Coronary artery (tissue), 2 donors: ENCODE measurements around the gene GRSF1.

ENCODE experiments used
- DNase-seq: peaks from one replicate; pipeline ENCODE4 v3.0.0-alpha.2; 2017; ENCODE audit warnings: low spot score
- H3K27ac ChIP-seq, 2 donors: fragments of 200-600 bp; sonication (generic); one replicate each; pipeline ENCODE4 v1.5.1; 2016 to 2019
- H3K4me3 ChIP-seq: fragments of 200-600 bp; sonication (generic); 2 replicates; pipeline ENCODE4 v1.5.1; 2016; ENCODE audit warnings: mild to moderate bottlenecking, moderate library complexity
- TF ChIP-seq, protein P1 (sequence below): fragments of 200-600 bp; sonication (generic); IDR thresholded peaks from one replicate; pipeline ENCODE4 v1.5.1; 2019; ENCODE audit warnings: antibody characterized with exemption

The GRSF1 gene

DNA sequence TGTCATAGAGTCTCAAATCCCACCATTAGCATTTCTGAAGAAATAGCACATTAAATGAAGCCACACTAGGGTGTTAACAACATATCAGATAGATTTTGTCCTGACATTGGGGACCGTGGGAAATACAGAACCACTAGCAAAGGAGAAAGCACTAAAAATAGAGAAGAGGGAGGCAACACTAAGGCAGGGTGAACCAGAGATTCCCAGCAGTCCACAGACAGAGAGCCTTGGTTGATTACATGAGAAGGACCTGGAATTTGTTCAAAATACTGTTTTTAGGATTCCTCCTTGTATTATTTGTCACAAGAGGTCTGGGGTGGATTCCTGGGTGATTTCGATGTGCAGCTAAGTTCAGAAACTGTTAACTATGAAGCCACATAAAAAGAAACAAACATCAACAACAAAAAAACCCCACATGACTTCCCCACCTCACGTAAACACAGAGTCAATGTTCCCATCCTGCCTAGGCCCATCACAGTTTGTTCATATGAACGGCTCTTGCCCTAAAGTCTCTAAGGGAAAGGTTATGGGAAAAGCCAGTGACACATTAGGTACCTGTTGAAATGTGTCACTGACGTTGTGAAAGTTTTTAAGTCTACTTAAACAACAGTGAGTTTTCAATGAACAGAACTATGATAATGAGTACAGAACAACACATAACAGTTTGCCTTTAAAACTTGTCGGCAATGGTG, 23.6 kb upstream of the GRSF1 start:
- TF ChIP-seq, protein P1, sequence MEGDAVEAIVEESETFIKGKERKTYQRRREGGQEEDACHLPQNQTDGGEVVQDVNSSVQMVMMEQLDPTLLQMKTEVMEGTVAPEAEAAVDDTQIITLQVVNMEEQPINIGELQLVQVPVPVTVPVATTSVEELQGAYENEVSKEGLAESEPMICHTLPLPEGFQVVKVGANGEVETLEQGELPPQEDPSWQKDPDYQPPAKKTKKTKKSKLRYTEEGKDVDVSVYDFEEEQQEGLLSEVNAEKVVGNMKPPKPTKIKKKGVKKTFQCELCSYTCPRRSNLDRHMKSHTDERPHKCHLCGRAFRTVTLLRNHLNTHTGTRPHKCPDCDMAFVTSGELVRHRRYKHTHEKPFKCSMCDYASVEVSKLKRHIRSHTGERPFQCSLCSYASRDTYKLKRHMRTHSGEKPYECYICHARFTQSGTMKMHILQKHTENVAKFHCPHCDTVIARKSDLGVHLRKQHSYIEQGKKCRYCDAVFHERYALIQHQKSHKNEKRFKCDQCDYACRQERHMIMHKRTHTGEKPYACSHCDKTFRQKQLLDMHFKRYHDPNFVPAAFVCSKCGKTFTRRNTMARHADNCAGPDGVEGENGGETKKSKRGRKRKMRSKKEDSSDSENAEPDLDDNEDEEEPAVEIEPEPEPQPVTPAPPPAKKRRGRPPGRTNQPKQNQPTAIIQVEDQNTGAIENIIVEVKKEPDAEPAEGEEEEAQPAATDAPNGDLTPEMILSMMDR = no peak
- Histone ChIP-seq H3K4me3 (no peak overlapping the region), H3K27ac (no peak overlapping the region)
- no peak for DNase-seq

DNA sequence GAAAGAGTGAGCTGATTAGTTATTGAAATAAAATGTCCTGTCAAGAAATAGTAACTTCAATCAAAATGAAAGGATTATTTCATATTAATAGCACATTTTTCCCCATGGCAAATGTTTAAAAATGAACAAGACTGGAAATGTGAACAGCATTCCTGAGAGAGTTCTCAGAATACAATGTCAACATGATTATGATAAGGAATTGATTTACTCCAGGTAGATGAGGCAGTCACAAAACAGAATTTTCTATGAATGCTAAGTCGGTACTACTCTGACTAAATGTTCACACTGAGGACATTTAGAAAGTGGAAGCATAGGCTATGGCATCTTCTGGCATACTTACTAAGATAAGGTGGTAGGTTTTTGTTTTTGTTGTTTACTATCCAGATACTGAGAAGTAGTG, 19.4 kb upstream of the GRSF1 start:
- DNase-seq = no peak
- TF ChIP-seq, protein P1 = no peak
- Histone ChIP-seq H3K27ac (no peak overlapping the region), H3K4me3 (no peak overlapping the region)

DNA sequence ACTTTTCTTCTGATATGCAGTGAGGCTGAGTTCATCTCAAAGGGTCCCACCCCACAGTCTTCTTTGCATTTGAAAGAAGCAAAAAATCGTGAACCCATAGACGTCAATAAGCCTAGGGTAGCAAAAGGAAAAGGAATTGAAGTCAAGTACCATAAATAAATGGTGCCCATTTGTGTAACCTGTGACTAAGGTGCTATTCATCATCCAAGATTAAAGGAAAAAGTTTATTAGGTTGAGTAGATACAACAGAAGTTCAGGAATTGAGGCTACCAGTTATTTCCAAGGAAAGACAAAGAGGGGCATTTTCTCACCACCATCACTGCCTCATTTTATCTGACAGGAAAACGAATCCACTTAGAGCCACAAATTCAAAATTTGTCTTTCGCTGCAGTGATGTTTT, 18.8 kb upstream of the GRSF1 start:
- H3K4me3 ChIP-seq = no peak overlapping the region
- TF ChIP-seq, protein P1 = no peak
- DNase-seq = no peak

DNA sequence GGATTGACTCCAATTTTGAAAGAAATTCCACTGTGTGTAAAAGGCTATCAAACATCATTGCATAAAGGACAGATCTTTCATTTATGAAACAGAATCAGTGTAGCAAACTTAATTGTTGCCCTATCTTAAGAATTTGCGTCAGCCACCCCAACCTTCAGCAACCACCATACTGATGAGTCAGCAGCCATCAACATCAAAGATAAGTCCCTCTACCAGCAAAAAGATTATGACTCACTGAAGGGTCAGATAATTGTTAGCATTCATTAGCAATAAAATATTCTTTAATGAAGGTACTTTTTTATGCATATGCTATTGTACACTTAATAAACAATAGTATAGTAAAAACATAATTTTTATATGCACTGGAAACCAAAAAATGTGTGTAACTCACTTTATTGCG, 15.8 kb upstream of the GRSF1 start:
- no peak for DNase-seq
- TF ChIP-seq, protein P1 = no peak
- Histone ChIP-seq H3K27ac (no peak overlapping the region), H3K4me3 (no peak overlapping the region)

More for the DNA sequence above, 18.8 kb upstream of the GRSF1 start:
- H3K27ac ChIP-seq = no peak overlapping the region

DNA sequence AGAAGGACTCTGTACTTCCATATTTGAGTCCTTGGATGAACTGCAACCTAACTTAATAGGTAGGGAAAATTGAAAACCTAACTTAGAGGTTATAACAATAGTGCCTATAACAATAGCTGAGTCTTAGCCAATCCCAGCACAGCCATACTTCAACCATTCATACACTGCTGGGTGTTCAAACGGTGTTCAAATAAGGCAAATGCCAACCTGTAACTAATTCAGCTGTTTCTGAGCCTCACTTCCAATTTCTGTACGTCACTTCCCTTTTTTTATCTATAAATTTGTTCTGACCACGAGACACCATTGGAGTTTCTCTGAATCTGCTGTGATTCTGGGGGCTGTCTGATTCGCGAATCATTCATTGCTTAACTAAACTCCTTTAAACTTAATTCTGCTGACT, 9.6 kb upstream of the GRSF1 start:
- no peak overlapping the region for H3K4me3 ChIP-seq
- no peak for DNase-seq
- TF ChIP-seq, protein P1 = no peak
- no peak overlapping the region for H3K27ac ChIP-seq

DNA sequence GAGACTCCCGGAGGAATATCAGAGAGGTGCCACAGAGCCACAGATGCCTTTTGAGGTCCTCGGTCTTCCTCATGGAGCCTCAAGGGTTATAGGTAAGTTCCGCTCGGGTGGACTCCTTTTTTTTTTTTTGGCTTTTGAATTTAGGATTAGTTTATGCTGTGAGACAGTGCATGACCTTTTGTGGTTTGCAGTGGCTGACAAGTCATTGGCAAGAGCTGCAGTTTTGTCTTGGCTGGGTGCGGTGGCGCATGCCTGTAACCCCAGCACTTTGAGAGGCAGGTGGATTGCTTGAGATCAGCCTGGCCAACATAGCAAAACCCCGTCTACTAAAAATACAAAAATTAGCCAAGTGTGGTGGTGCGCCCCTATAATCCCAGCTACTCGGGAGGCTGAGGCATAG, 4.5 kb upstream of the GRSF1 start:
- TF ChIP-seq, protein P1 = no peak
- Histone ChIP-seq H3K27ac (no peak overlapping the region), H3K4me3 (no peak overlapping the region)
- DNase-seq = no peak

DNA sequence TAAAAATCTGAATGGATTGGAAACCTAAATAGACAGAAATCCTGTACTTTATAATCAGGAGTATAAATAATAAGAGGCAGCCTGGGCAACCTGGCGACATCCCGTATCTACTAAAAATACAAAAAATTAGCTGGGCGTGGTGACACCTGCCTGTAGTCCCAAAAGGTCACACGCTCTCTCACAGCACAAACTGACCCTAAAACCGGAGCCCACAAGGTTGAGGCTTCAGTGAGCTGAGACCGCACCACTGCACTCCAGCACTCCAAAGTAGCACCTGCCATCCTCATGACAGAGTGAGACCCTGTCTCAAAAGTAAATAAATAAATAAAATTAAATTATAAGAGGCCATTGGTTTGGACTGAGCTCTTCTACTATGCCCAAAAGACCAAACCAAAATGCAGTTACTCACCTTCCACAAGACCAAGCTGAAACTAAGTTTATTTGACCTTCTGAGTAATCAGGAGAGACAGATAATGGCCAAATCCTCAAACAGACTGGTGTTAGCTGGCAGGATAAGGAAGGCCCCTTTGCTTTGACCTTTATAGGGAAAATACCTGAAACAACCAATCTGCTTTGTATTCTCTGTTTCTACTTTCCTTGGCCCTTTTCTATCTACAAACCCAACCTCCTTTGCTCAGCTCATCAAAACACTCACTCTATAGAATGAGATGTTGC, 3.2 kb upstream of the GRSF1 start:
- Histone ChIP-seq H3K4me3 (no peak overlapping the region), H3K27ac (no peak overlapping the region)
- TF ChIP-seq, protein P1 = no peak
- no peak for DNase-seq
